HG03342 (cell line): ENCODE measurements around the gene FBXO31.

Experiments
- ATAC-seq: cut with Tn5 transposase; IDR thresholded peaks from one replicate; pipeline ENCODE4 v1.9.1; 2021; ENCODE audit warnings: mild to moderate bottlenecking, moderate library complexity; ENCODE audit not compliant: unreplicated experiment

Gene FBXO31

GRCh38 chr16:87316923-87317749, 66.4 kb downstream of the FBXO31 start, which contains the start of gene C16orf95:
C16orf95 (minus strand) TSS chr16:87317392; CDS start chr16:87317242, 150 bp downstream.
- peak; percentile 91 for ATAC-seq

- no peak for ATAC-seq
Observed at GRCh38 chr16:87316450-87316922, 67.1 kb downstream of the FBXO31 start.

- no peak for ATAC-seq
Observed at GRCh38 chr16:87314990-87315420, 68.6 kb downstream of the FBXO31 start.

- no peak for ATAC-seq
Observed at GRCh38 chr16:87312008-87312407, 71.6 kb downstream of the FBXO31 start.

GRCh38 chr16:87311387-87311786, 72.2 kb downstream of the FBXO31 start:
- no peak for ATAC-seq

- no peak for ATAC-seq
Observed at GRCh38 chr16:87310610-87311009, 73.0 kb downstream of the FBXO31 start.

- ATAC-seq = no peak
Observed at GRCh38 chr16:87309620-87310525, 73.7 kb downstream of the FBXO31 start.

GRCh38 chr16:87308826-87309225, 74.8 kb downstream of the FBXO31 start:
- ATAC-seq = no peak

- no peak for ATAC-seq
Observed at GRCh38 chr16:87306516-87306915, 77.1 kb downstream of the FBXO31 start.

GRCh38 chr16:87305505-87306391, 77.8 kb downstream of the FBXO31 start:
- ATAC-seq = no peak

GRCh38 chr16:87304951-87305350, 78.6 kb downstream of the FBXO31 start:
- no peak for ATAC-seq

GRCh38 chr16:87303962-87304521, 79.5 kb downstream of the FBXO31 start:
- no peak for ATAC-seq

- no peak for ATAC-seq
Observed at GRCh38 chr16:87303431-87303930, 80.1 kb downstream of the FBXO31 start.

GRCh38 chr16:87298857-87299465, 84.6 kb downstream of the FBXO31 start:
- ATAC-seq = no peak

- ATAC-seq = no peak
Observed at GRCh38 chr16:87297918-87298631, 85.5 kb downstream of the FBXO31 start.

GRCh38 chr16:87297407-87297806, 86.2 kb downstream of the FBXO31 start:
- no peak for ATAC-seq

- no peak for ATAC-seq
Observed at GRCh38 chr16:87295661-87296531, 87.7 kb downstream of the FBXO31 start.

- no peak for ATAC-seq
Observed at GRCh38 chr16:87295259-87295658, 88.3 kb downstream of the FBXO31 start.
